GM18508 (cell line): ENCODE results near the gene CAP2.
"Not testable (repeated sequence)": the region's sequence is repeated elsewhere in the genome, so short reads cannot be mapped to it uniquely, and the experiment has no call there.

Experiments used
- ATAC-seq: cut with Tn5 transposase; IDR thresholded peaks from one replicate; pipeline ENCODE4 v1.9.1; 2021; ENCODE audit warnings: moderate number of reproducible peaks; ENCODE audit not compliant: insufficient read depth, unreplicated experiment

CAP2 gene

GRCh38 chr6:17393892-17394631, 667 bp downstream of the CAP2 start:
- ATAC-seq = no peak

- ATAC-seq = no peak
Observed at GRCh38 chr6:17395112-17395511, 1.7 kb downstream of the CAP2 start.

- ATAC-seq = no peak
Observed at GRCh38 chr6:17396256-17396655, 2.9 kb downstream of the CAP2 start.

GRCh38 chr6:17397764-17398194, 4.4 kb downstream of the CAP2 start:
- ATAC-seq = no peak

GRCh38 chr6:17405181-17405943, 12.0 kb downstream of the CAP2 start:
- peak; percentile 74 for ATAC-seq

- no peak for ATAC-seq
Observed at GRCh38 chr6:17405944-17406245, 12.5 kb downstream of the CAP2 start.

- no peak for ATAC-seq
Observed at GRCh38 chr6:17408081-17408480, 14.7 kb downstream of the CAP2 start.

- no peak for ATAC-seq
Observed at GRCh38 chr6:17410281-17410680, 16.9 kb downstream of the CAP2 start.

GRCh38 chr6:17413313-17413750, 19.9 kb downstream of the CAP2 start:
- ATAC-seq = no peak

GRCh38 chr6:17414395-17414794, 21.0 kb downstream of the CAP2 start:
- not testable (repeated sequence) for ATAC-seq

- no peak for ATAC-seq
Observed at GRCh38 chr6:17415321-17415720, 21.9 kb downstream of the CAP2 start.

GRCh38 chr6:17416806-17417205, 23.4 kb downstream of the CAP2 start:
- ATAC-seq = no peak

GRCh38 chr6:17417817-17418216, 24.4 kb downstream of the CAP2 start:
- no peak for ATAC-seq

GRCh38 chr6:17418281-17419188, 25.1 kb downstream of the CAP2 start:
- ATAC-seq = no peak

- no peak for ATAC-seq
Observed at GRCh38 chr6:17419189-17419575, 25.8 kb downstream of the CAP2 start.

- ATAC-seq = no peak
Observed at GRCh38 chr6:17420368-17420767, 27.0 kb downstream of the CAP2 start.

- no peak for ATAC-seq
Observed at GRCh38 chr6:17421406-17421805, 28.0 kb downstream of the CAP2 start.

GRCh38 chr6:17423026-17423425, 29.6 kb downstream of the CAP2 start:
- ATAC-seq = no peak

- no peak for ATAC-seq
Observed at GRCh38 chr6:17427062-17427461, 33.7 kb downstream of the CAP2 start.

GRCh38 chr6:17427617-17428016, 34.2 kb downstream of the CAP2 start:
- ATAC-seq = no peak

GRCh38 chr6:17428595-17429120, 35.3 kb downstream of the CAP2 start:
- not testable (repeated sequence) for ATAC-seq
